GM10266 (cell line): Measurements from ENCODE around the gene DOK3.

Source experiments
- DNase-seq: peaks from one replicate; pipeline ENCODE4 v3.0.0; 2012; ENCODE audit errors: extremely low spot score
- TF ChIP-seq, protein P1 (sequence below): IDR thresholded peaks from 2 replicates; pipeline ENCODE4 v1.5.1; 2012; ENCODE audit warnings: mild to moderate bottlenecking, low read depth; ENCODE audit not compliant: control insufficient read depth, insufficient read depth; ENCODE audit errors: missing control alignments

DOK3 gene

DNA sequence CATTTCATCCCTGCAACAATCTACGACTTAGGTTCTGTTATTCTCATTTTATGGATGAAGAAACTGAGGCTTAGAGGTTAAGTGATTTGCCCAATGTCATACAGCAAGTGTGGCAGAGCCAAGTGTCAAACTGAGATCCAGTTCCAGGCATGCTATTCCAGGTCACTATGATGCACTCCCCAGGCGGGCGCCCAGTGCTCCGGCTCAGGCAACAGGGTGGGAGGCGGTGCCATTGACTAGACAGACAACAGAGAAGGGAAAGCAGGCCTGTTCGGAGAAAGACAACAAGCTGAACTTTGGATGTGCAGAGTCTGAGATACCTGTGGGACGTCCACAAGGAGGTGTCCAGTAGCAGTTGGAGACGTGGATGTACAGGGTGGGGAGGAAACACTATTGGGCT, 18.0 kb upstream of the DOK3 start:
- no peak for DNase-seq
- TF ChIP-seq, protein P1, sequence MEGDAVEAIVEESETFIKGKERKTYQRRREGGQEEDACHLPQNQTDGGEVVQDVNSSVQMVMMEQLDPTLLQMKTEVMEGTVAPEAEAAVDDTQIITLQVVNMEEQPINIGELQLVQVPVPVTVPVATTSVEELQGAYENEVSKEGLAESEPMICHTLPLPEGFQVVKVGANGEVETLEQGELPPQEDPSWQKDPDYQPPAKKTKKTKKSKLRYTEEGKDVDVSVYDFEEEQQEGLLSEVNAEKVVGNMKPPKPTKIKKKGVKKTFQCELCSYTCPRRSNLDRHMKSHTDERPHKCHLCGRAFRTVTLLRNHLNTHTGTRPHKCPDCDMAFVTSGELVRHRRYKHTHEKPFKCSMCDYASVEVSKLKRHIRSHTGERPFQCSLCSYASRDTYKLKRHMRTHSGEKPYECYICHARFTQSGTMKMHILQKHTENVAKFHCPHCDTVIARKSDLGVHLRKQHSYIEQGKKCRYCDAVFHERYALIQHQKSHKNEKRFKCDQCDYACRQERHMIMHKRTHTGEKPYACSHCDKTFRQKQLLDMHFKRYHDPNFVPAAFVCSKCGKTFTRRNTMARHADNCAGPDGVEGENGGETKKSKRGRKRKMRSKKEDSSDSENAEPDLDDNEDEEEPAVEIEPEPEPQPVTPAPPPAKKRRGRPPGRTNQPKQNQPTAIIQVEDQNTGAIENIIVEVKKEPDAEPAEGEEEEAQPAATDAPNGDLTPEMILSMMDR: no peak

DNA sequence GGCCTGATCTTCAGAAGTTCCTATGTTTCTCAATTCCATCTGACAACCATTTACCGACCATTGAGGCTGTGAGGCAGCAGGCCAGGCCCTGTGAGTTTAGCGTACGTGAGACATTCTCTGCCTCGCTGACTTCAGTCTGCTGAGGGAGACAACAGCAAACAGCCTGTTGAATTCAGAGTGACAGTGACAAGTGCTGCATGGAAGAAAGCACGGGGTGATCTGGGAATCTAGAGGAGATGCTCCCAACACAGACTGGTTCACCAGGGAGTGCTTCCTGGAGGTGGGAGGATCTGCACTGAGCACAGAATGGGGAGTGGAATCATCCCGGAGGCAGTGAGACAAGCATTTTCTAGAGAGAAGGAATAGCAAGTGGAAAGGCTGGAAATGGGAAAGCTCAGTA, 17.2 kb upstream of the DOK3 start:
- TF ChIP-seq, protein P1: no peak
- DNase-seq: no peak

DNA sequence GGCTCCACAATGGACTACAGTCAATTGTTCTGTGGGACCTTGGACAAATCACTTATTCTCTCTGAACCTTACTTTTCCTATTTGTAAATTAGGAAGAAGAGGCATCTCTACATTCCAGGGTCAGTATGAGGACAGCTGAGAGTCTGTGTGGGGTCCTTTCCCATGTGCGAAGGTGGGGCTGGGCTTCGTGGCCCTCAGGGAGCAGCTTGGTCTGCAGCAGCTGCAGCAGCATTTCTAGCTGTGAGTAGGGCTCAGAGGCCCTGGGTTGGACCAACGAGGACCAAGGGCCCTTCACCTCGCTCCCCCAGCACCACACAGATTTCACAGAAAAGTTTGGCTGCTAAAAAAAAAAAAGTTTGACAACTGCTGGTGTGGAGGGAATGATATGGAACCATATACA, 16.6 kb upstream of the DOK3 start:
- DNase-seq: no peak
- TF ChIP-seq, protein P1: no peak

DNA sequence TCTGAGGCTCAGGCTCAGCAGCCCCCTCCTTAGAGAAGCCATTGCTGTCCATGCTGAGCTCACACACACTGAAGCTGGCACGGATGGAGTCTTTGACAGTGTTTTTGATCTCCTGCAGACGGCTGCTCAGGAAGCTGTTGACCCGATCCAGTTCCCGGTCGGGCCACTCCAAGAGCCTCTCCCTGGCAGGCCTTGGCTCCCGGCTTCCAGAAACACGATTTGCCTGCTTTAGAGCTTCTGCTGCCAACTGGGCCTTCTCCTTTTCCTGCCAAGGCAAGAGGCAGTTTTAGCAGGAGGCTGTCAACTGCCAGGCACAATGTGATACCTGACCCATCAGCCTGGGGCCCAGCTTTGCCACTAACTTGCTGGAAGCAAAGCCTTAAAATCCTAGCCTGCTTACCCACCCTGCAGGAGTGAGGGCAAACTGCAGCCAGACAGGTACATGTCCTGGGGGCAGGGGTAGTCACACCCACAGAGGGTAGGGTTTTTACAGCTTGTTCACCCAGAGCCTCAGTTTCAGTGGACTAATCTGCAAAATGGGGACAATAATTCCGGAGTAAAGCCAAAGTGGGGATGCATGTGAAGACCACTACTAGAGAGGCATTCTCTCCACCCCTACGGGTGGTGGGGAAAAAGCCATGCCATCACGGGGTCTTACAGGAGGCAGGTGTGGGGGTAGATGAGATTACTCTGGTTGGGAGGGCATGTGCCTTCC, 15.5 kb upstream of the DOK3 start:
- no peak for DNase-seq
- TF ChIP-seq, protein P1: no peak

DNA sequence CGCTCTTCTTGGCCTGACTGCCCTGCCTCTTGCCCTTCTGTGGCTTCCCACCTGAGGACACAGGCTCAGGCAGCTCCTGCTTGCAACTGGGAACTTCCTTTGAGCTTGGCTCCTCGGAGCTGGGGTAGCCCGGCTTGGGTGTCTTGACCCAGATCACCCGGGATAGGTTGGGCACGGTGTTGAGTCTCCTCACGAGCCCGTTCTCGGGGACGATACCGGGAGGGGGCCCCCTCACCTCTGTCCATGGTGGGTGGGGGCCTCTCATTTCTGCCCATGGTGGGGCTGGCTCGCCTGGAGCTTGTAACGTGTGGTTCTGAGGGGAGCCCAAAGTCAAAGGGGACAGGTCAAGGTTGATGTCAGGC, 14.9 kb upstream of the DOK3 start:
- TF ChIP-seq, protein P1: no peak
- no peak for DNase-seq

DNA sequence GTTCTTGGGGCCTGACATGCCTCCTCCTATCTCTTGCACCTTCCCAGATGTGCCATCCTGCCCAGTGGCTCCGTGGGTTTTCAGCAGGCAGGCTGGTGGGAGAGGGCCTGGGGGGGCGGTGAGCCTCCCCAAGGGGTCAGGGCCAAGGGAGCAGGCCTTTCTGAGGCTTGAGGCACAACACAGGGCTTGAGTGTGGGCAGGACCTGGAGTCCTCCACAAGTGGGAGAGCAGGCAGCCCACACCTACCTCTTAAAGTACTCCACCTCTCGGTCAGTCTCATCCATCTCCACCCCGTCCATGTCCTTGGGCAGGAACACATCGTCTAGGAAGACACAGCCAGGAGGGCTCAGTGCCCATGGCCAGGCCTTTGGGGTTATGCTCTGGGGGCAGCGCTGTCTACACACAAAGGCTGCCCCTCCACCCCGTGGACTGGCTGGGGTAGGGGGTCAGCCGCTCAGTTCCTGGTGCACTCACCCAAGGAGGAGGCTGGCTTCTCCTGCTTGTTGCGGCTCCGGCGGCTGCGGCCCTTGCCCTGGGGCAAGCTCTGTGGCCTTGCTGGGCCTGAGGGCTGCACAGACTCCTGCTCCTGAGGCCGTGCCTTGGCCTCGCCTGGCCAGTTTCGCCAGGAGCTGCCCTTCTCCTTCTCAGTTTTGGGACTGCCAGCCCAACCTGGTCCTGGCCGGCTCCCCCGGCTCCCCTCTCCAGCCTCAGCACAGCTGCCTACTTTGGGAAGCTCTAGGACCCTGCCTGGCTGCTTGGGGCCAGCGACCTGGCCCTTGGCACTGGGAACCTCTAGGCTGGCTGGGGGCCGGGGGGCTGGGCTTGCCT, 14.3 kb upstream of the DOK3 start:
- DNase-seq: no peak
- TF ChIP-seq, protein P1: no peak
